Measurements from ENCODE around the gene FNBP1. TPM values are rescaled to one million over a fixed set of nuclear protein-coding genes. Genes with fewer than 3 reads are reported as not detected.

The FNBP1 gene
- total and polyA plus RNA-seq, 2 of the 8 experiments (the other 6 are each of a cell fraction or from before 2014, with no cell fraction given), result 7.2 to 40.9 TPM

DNA sequence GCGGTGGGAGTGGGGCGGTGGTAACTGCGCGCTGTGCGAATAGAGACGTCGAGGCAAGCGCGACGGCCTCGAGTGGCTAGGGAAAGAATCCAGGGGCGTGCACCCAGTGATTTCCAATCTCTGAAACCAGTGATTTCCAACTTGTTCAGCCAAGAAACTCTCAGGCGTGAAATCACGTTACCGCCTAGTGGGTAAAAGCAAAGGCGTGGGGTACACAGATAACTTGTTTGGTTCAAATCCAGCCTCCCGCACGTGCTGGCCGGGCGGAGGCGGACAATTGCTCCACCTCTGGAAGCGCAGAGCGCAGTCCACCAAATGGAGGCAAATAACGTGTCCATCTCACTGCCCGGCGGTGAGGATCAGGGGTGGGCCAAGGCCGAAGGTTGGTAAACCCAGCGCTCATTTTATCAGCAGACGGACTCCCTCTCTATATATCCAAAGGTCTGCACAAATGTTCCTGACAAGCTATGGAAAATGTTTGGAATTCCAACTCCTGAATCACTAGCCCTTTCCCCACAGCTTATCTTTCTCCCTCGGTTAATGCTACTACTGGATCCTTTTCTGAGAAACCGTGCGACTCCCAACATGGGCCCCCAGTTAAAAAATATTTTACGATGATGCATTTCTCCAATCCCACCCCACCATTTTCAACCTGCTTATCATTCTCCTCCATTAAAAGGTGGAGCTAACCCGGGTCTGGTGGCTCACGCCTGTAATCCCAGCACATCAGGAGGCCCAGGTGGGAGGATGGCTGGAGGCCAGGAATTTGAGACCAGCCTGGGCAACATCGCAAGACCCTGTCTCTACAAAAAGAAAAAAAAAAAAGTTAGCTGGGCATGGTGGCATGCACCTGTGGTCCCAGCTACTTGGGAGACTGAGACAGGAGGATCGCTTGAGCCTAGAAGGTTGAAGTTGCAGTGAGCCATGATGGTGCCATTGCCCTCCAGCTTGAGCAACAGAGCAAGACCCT is 950 bp upstream of the FNBP1 start (continued):
- TF ChIP-seq GABPA (IDR thresholded peaks at IDR 0.05; ENCODE audit: borderline replicate concordance, insufficient read depth, low read length), result no peak
- no peak for TF ChIP-seq ASH2L (IDR thresholded peaks at IDR 0.05; ENCODE audit: low read length)
- no peak for TF ChIP-seq SP1 (IDR thresholded peaks at IDR 0.05; ENCODE audit: low read depth, low read length)
- TF ChIP-seq RNF2 (IDR thresholded peaks at IDR 0.05; ENCODE audit: borderline replicate concordance, low read depth, low read length, missing control alignments, poor library complexity, severe bottlenecking), result peak; percentile 47
- TF ChIP-seq CBX8 (IDR thresholded peaks at IDR 0.05; ENCODE audit: borderline replicate concordance, low read depth, low read length), result no peak
- peak; percentile 82 for TF ChIP-seq E2F6 (IDR thresholded peaks at IDR 0.05)
- no peak for TF ChIP-seq SAP30 (IDR thresholded peaks at IDR 0.05; ENCODE audit: insufficient read depth, insufficient replicate concordance, low read length)
- TF ChIP-seq HDAC6 (IDR thresholded peaks at IDR 0.05; ENCODE audit: low read depth, low read length), result no peak
- no peak for TF ChIP-seq RXRA (IDR thresholded peaks at IDR 0.05; ENCODE audit: insufficient read depth, low read depth, low read length)
- TF ChIP-seq, protein P1, sequence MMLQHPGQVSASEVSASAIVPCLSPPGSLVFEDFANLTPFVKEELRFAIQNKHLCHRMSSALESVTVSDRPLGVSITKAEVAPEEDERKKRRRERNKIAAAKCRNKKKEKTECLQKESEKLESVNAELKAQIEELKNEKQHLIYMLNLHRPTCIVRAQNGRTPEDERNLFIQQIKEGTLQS (IDR thresholded peaks at IDR 0.05; ENCODE audit: insufficient read depth, low read depth, low read length), result no peak
- TF ChIP-seq, protein P2, sequence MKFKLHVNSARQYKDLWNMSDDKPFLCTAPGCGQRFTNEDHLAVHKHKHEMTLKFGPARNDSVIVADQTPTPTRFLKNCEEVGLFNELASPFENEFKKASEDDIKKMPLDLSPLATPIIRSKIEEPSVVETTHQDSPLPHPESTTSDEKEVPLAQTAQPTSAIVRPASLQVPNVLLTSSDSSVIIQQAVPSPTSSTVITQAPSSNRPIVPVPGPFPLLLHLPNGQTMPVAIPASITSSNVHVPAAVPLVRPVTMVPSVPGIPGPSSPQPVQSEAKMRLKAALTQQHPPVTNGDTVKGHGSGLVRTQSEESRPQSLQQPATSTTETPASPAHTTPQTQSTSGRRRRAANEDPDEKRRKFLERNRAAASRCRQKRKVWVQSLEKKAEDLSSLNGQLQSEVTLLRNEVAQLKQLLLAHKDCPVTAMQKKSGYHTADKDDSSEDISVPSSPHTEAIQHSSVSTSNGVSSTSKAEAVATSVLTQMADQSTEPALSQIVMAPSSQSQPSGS (IDR thresholded peaks at IDR 0.05; ENCODE audit: low read length), result no peak
- TF ChIP-seq FOSL1 (IDR thresholded peaks at IDR 0.05; ENCODE audit: insufficient read depth, low read depth, low read length), result no peak
- TF ChIP-seq MAX (IDR thresholded peaks at IDR 0.05), result peak; percentile 90
- no peak for TF ChIP-seq TAF1 (IDR thresholded peaks at IDR 0.05; ENCODE audit: low read depth, low read length)
- no peak for TF ChIP-seq JUND (IDR thresholded peaks at IDR 0.05; ENCODE audit: low read length)
- TF ChIP-seq KDM1A (IDR thresholded peaks at IDR 0.05; ENCODE audit: borderline replicate concordance, low read length), result no peak
